GM23248 (cell line): ENCODE results near the gene CDH20.

ENCODE experiments used
- EZH2 ChIP-seq: fragments of 200-600 bp; sonication (generic); IDR thresholded peaks from 2 replicates; pipeline ENCODE4 v1.6.1; 2018; ENCODE audit warnings: antibody characterized with exemption, mild to moderate bottlenecking; ENCODE audit not compliant: insufficient read depth, poor library complexity, severe bottlenecking
- EZH2phosphoT487 ChIP-seq: fragments of 200-600 bp; sonication (generic); IDR thresholded peaks from 2 replicates; pipeline ENCODE4 v1.6.1; 2018; ENCODE audit warnings: antibody characterized with exemption, moderate library complexity, mild to moderate bottlenecking, low read depth; ENCODE audit not compliant: insufficient read depth

DNA sequence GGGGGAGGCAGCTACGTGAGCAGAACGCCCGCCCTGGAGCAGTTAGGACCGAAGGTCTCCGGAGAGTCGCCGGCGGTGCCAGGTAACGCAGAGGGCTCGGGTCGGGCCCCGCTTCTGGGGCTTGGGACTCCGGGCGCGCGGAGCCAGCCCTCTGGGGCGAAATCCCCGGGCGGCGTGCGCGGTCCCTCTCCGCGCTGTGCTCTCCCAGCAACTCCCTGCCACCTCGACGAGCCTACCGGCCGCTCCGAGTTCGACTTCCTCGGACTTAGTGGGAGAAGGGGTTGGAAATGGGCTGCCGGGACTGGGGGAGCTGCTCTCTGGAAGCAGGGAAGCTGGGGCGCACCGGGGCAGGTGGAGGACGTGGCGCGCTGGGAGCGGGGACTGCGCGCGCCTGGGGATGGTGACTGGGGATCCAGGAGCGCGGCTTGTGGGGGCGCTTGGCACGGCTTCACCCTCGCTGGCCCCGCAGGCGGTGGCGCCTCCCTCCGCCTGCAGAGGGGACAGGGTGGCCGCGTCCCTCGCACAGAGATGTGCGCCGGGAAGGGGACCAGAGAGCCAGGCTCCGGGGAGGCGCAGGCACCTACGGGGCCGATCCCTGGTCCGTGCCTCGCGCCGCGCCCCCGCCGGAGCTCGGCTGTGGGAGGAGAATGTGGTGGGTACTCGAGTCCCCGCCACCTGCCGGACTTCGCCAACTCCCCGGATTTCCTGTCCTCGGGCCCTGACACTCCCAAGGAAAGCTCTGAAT lies 688 bp downstream of the CDH20 start:
- TF ChIP-seq EZH2 (no peak), EZH2phosphoT487 (no peak)
